Skeletal muscle tissue (tissue), 2 donors: Measurements from ENCODE around the gene ZFAND3. TPM values are rescaled to one million over a fixed set of nuclear protein-coding genes. Genes with fewer than 3 reads are reported as not detected.

Experiments used
- small RNA-seq: library from RNA; depleted of rRNA; stranded (forward); fragments of <200 nt; gene quantifications from one replicate; pipeline ENCODE3, GENCODE V24; 2014
- total RNA-seq: library from RNA; depleted of rRNA; stranded (reverse); fragments of >200 nt; gene quantifications from one replicate; pipeline ENCODE4 v1.2.3, GENCODE V29; 2014

The ZFAND3 gene
- total RNA-seq, 1 donor from 2014 or later: 23.0 TPM

Small RNAs within 50 kb of the gene (small RNA-seq; reads per million reads assigned to genes)
- gene RN7SL285P (not detected), gene RNU1-87P (not detected)

Other genes starting within 250 kb of the ZFAND3 start
- 5.2 TPM for gene MDGA1, start 121.8 kb upstream of the ZFAND3 start, total RNA-seq